Endothelial cell (in vitro differentiated cells): Measurements from ENCODE around the gene OTOG. TPM values are rescaled to one million over a fixed set of nuclear protein-coding genes. Genes with fewer than 3 reads are reported as not detected.

Experiments used
- DNase-seq: peaks from one replicate; pipeline ENCODE4 v3.0.0; 2021; ENCODE audit warnings: low spot score
- H3K27ac Mint-ChIP-seq: one replicate; pipeline ENCODE4 v1.8.0; 2021; ENCODE audit warnings: mixed read lengths, inconsistent platforms; ENCODE audit not compliant: unreplicated experiment
- H3K27me3 Mint-ChIP-seq: one replicate; pipeline ENCODE4 v1.8.0; 2021; ENCODE audit warnings: mild to moderate bottlenecking, moderate library complexity, mixed read lengths, inconsistent platforms; ENCODE audit not compliant: unreplicated experiment
- H3K36me3 Mint-ChIP-seq: one replicate; pipeline ENCODE4 v1.8.0; 2021; ENCODE audit warnings: mild to moderate bottlenecking, low read depth, mixed read lengths, inconsistent platforms; ENCODE audit not compliant: unreplicated experiment
- H3K4me1 Mint-ChIP-seq: one replicate; pipeline ENCODE4 v1.8.0; 2021; ENCODE audit warnings: mild to moderate bottlenecking, mixed read lengths, inconsistent platforms; ENCODE audit not compliant: unreplicated experiment
- H3K4me3 Mint-ChIP-seq: one replicate; pipeline ENCODE4 v1.8.0; 2021; ENCODE audit warnings: mild to moderate bottlenecking, mixed read lengths, inconsistent platforms; ENCODE audit not compliant: unreplicated experiment
- H3K9me3 Mint-ChIP-seq: one replicate; pipeline ENCODE4 v1.8.0; 2021; ENCODE audit warnings: mixed read lengths, inconsistent platforms; ENCODE audit not compliant: unreplicated experiment
- CTCF ChIP-seq: fragments of 200-600 bp; sonication (generic); IDR thresholded peaks from one replicate; pipeline ENCODE4 v1.5.0; 2021; ENCODE audit warnings: antibody characterized with exemption; ENCODE audit not compliant: unreplicated experiment
- total RNA-seq: library from RNA; stranded (reverse); fragmentation: NEBNext Ultra II Directional; extraction: Animal tissue kit (Norgen Biotek cat#: 25700); gene quantifications from one replicate; pipeline ENCODE4 v1.2.1, GENCODE V29; 2021; ENCODE audit not compliant: unreplicated experiment

The OTOG gene
- total RNA-seq, 1 donor from 2014 or later, result 0.13 TPM

GRCh38 chr11:17636721-17637120 is 89.7 kb downstream of the OTOG start:
- H3K36me3 Mint-ChIP-seq, result no peaks in the 10 kb centered on the region
- no peak for DNase-seq
- H3K9me3 Mint-ChIP-seq, result no peaks in the 10 kb centered on the region
- H3K4me3 Mint-ChIP-seq, result no peak overlapping the region
- peaks cover 8% of the 10 kb centered on the region for H3K4me1 Mint-ChIP-seq
- no peak overlapping the region for H3K27ac Mint-ChIP-seq
- no peaks in the 10 kb centered on the region for H3K27me3 Mint-ChIP-seq
- TF ChIP-seq CTCF, result no peak

DNA sequence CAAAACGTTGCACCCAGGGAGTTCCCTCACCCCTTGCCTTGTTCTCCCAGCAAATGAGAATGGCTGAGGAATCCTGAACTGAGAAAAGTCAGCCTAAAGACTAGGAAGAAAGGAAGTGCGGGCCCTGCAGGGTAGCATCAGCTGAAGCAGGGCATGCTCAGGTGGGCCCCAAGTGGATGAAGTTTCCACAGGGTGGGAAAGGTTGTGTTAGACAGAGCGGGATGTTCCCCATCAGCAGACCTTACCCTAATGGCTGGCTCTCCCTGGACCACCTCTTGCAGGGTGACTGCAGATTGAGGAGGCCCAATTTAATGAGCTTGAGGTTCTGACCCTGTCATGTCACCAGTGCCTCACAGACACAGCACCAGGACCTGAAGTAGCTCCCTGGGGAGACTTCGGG is 90.8 kb downstream of the OTOG start:
- DNase-seq, result no peak
- Mint-ChIP-seq H3K9me3 (no peaks in the 10 kb centered on the region), H3K27ac (no peak overlapping the region), H3K27me3 (peaks cover 3% of the 10 kb centered on the region), H3K36me3 (no peaks in the 10 kb centered on the region), H3K4me3 (no peak overlapping the region), H3K4me1 (peaks cover 5% of the 10 kb centered on the region)
- TF ChIP-seq CTCF, result no peak

DNA sequence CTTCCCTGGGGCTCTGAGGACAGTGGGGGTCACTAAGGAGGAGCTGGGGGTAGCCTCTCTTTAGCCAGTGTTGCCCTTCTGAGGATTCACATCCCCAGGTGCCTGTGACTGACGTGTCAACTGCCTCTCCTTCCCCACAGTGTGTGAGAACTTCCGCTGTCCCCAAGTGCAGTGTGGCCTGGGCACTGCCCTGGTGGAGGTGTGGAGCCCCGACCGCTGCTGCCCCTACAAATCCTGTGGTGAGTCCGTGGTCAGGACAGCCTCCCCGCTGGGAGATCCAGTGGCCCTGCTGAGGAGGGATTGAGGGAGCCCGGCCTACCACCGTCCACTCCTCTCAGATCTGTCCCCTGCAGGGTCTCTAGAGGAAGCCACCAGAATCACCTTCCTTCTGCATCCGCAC is 91.3 kb downstream of the OTOG start:
- DNase-seq, result no peak
- no peaks in the 10 kb centered on the region for H3K36me3 Mint-ChIP-seq
- H3K4me1 Mint-ChIP-seq, result peaks cover 5% of the 10 kb centered on the region
- no peak for TF ChIP-seq CTCF
- no peak overlapping the region for H3K4me3 Mint-ChIP-seq
- no peaks in the 10 kb centered on the region for H3K9me3 Mint-ChIP-seq
- no peak overlapping the region for H3K27ac Mint-ChIP-seq
- peaks cover 3% of the 10 kb centered on the region for H3K27me3 Mint-ChIP-seq

GRCh38 chr11:17639091-17639490 is 92.0 kb downstream of the OTOG start:
- Mint-ChIP-seq H3K4me3 (no peak overlapping the region), H3K4me1 (peaks cover 5% of the 10 kb centered on the region), H3K36me3 (no peaks in the 10 kb centered on the region), H3K27me3 (peaks cover 3% of the 10 kb centered on the region), H3K9me3 (no peaks in the 10 kb centered on the region), H3K27ac (no peak overlapping the region)
- TF ChIP-seq CTCF, result no peak
- no peak for DNase-seq

GRCh38 chr11:17639781-17640180 is 92.7 kb downstream of the OTOG start:
- Mint-ChIP-seq H3K4me3 (no peak overlapping the region), H3K27me3 (peaks cover 5% of the 10 kb centered on the region)
- DNase-seq, result no peak

More at GRCh38 chr11:17639781-17640180, 92.7 kb downstream of the OTOG start:
- Mint-ChIP-seq H3K36me3 (no peaks in the 10 kb centered on the region), H3K4me1 (peaks cover 5% of the 10 kb centered on the region), H3K9me3 (no peaks in the 10 kb centered on the region), H3K27ac (no peak overlapping the region)
- TF ChIP-seq CTCF, result no peak
